Calu3 (cell line): ENCODE measurements around the gene CYS1. TPM values are rescaled to one million over a fixed set of nuclear protein-coding genes. Genes with fewer than 3 reads are reported as not detected.

Source experiments
- BruUV-seq: library from RNA; stranded (reverse); fragments of 400-500 nt; replicated peaks from 2 replicates; lab custom pipeline; 2021; lab: Mats Ljungman, UMichigan
- CTCF ChIA-PET: fragments of 300-600 bp; sonication (Branson Sonifier 250); formaldehyde crosslinking; loops from one replicate; lab custom pipeline; 2022; ENCODE audit warnings: antibody characterized with exemption; lab: Charles Lee
- DNase-seq: peaks from one replicate; pipeline ENCODE4 v3.0.0; 2022
- H3K27ac Mint-ChIP-seq: one replicate; pipeline ENCODE4 v1.8.0; 2022; ENCODE audit warnings: mixed read lengths; ENCODE audit not compliant: unreplicated experiment
- H3K27me3 Mint-ChIP-seq: one replicate; pipeline ENCODE4 v1.8.0; 2022; ENCODE audit warnings: mixed read lengths; ENCODE audit not compliant: unreplicated experiment
- H3K36me3 Mint-ChIP-seq: one replicate; pipeline ENCODE4 v1.8.0; 2022; ENCODE audit warnings: mild to moderate bottlenecking, moderate library complexity, mixed read lengths; ENCODE audit not compliant: insufficient read depth, unreplicated experiment
- H3K4me1 Mint-ChIP-seq: one replicate; pipeline ENCODE4 v1.8.0; 2022; ENCODE audit warnings: mild to moderate bottlenecking, low read depth, mixed read lengths; ENCODE audit not compliant: unreplicated experiment
- H3K4me3 Mint-ChIP-seq: one replicate; pipeline ENCODE4 v1.8.0; 2022; ENCODE audit warnings: mild to moderate bottlenecking, low read depth, moderate library complexity, mixed read lengths; ENCODE audit not compliant: unreplicated experiment
- H3K9me3 Mint-ChIP-seq: one replicate; pipeline ENCODE4 v1.8.0; 2022; ENCODE audit warnings: low read depth, mixed read lengths; ENCODE audit not compliant: unreplicated experiment
- intact Hi-C: fragments of 100-400 bp; cut with micrococcal nuclease; formaldehyde crosslinking; loops from one replicate; pipeline ENCODE4 v1.10.0; 2022; ENCODE audit not compliant: unreplicated experiment
- total RNA-seq: library from RNA; stranded (reverse); gene quantifications from 2 replicates; pipeline ENCODE4 v1.2.3, GENCODE V29; 2022
- TF ChIP-seq, protein P1 (sequence below): fragments of 200-600 bp; IDR thresholded peaks from one replicate; pipeline ENCODE4 v1.8.0; 2022; ENCODE audit warnings: antibody characterized with exemption; ENCODE audit not compliant: unreplicated experiment

CYS1 gene
- total RNA-seq, 1 experiment from 2014 or later = 4.8 TPM

DNA sequence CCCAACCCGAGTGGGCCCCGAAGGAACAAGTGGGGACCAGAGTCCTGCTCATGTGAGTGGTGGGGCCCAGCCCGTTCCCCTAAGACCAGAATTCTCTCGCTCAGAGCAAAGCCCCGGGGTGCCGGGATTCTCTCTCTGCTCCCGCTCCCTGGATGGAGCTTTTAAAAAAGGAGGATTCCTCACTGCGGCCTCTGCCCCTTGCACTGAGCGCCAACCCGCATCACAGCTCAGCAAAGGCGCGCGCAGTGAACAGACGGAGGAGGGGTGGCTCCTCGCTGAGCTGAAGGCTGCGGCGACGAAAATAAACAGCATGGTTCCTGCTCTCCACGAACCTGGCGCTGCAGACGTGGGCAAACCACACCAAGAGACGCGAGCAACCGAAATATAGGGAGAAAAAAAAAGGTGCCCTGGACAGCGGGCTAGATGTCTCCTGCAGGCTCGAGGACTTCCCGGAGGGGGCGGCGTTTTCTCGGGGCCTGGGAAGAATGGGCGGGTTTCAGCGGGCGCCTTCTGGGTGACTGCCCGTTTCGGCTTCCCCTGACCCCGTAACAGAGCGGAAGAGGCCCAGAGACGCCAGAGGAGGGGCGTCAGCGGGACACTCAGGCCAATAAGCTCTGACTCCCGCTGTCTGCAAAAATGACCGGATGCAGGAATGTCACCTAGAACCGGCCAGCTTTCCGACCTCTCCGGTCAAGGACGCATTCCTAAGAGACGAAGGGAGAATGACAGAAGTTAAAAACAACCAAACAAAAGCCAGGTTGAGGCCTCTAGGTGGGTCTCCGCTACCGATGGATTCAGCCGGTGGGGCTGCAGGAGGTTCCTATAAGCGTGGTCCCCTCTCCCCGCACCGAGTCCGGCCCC is 37.7 kb downstream of the CYS1 start:
- Mint-ChIP-seq H3K36me3 (peaks cover 32% of the 10 kb centered on the region), H3K9me3 (no peaks in the 10 kb centered on the region), H3K27ac (peak overlapping the region; percentile 33), H3K27me3 (peaks cover 23% of the 10 kb centered on the region), H3K4me1 (no peaks in the 10 kb centered on the region), H3K4me3 (peak overlapping the region; percentile 52)
- TF ChIP-seq, protein P1, sequence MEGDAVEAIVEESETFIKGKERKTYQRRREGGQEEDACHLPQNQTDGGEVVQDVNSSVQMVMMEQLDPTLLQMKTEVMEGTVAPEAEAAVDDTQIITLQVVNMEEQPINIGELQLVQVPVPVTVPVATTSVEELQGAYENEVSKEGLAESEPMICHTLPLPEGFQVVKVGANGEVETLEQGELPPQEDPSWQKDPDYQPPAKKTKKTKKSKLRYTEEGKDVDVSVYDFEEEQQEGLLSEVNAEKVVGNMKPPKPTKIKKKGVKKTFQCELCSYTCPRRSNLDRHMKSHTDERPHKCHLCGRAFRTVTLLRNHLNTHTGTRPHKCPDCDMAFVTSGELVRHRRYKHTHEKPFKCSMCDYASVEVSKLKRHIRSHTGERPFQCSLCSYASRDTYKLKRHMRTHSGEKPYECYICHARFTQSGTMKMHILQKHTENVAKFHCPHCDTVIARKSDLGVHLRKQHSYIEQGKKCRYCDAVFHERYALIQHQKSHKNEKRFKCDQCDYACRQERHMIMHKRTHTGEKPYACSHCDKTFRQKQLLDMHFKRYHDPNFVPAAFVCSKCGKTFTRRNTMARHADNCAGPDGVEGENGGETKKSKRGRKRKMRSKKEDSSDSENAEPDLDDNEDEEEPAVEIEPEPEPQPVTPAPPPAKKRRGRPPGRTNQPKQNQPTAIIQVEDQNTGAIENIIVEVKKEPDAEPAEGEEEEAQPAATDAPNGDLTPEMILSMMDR = no peak
- intact Hi-C loops = no loop called here
- CTCF ChIA-PET = no interaction called here
- DNase-seq = no peak
- BruUV-seq = no TSS peak

DNA sequence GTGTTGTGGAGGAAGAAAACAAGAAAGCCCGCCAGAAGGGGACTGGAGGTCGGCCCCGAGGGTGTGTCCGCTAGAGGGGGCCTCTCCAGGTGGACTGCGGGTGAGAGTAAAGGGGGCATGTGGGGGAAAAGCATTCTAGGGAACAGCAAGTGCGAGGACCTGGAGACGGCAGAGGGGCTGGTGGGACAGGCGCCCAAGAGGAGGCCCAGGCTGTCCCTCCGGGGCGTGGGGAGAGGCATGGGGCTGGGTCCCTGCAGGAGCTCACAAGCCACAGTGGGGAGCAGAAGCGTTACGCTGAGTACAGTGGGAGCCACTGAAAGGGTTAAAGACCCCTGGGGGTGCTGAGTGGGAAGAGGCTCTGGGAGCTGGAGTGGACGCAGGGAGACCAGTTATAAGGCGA is 38.5 kb downstream of the CYS1 start:
- H3K27me3 Mint-ChIP-seq = peaks cover 23% of the 10 kb centered on the region
- no peaks in the 10 kb centered on the region for H3K9me3 Mint-ChIP-seq
- H3K4me3 Mint-ChIP-seq = peak overlapping the region; percentile 14
- CTCF ChIA-PET = no interaction called here
- BruUV-seq = TSS peak; percentile 57
- H3K27ac Mint-ChIP-seq = peak overlapping the region; percentile 65
- peaks cover 28% of the 10 kb centered on the region for H3K36me3 Mint-ChIP-seq
- TF ChIP-seq, protein P1 = no peak
- no peak for DNase-seq
- no peaks in the 10 kb centered on the region for H3K4me1 Mint-ChIP-seq
- intact Hi-C loops = no loop called here

DNA sequence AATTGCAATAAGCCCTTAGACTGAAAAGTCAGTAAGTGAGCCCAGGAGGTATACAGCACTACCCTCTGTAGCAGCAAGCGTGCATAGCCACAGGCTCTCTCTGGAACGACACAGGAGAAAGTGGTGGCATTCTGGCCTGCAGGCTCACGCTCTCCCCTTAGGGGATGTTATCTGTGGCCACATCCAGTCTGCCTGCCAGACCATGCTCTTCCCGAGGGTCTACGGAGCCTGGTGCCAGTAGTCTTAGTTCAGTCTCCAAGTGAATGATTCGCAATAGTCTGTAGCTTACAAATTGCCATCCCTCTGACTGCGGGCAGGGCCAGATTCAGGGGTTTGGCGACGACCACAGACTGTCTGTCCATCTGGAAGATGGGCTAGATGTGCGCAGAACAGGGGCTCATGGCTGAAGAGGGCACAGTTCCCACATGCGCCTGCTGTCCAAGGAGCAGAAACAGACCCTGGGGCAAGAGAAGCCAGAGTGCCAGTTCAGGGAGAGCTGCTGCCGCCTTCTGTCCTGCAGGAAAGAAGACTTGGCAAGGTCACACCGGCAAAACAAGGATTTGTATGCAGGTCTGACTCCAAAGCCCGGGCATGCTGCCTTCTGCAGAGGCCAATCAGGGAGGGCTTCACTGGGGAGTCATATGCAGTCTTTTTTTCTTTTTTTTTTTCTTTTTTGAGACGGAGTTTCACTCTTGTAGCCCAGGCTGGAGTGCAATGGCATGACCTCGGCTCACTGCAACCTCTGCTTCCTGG is 40.4 kb downstream of the CYS1 start:
- Mint-ChIP-seq H3K27me3 (peaks cover 23% of the 10 kb centered on the region), H3K36me3 (peaks cover 28% of the 10 kb centered on the region), H3K27ac (no peak overlapping the region), H3K9me3 (no peaks in the 10 kb centered on the region), H3K4me1 (no peaks in the 10 kb centered on the region), H3K4me3 (no peak overlapping the region)
- TF ChIP-seq, protein P1 = no peak
- BruUV-seq = no TSS peak
- intact Hi-C loops = no loop called here
- CTCF ChIA-PET = no interaction called here
- no peak for DNase-seq

DNA sequence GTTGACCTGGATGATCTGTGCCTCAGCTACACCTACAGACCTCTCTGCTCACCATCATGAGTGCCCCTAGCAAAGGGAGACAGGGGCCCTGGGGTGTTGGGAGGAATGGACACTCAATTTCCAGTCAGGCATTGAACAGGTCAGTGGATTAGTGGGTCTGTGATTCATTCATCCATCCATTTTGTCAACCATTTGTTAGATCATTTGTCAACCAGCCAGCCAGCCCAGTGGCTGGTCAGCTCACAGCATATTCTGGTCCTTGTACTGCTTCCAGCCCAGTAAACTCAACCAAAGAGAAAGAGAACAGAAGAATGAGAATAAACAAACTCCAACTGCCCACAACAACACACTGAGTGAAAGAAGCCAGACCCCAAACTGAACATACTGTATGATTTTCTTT is 41.5 kb downstream of the CYS1 start:
- no TSS peak for BruUV-seq
- intact Hi-C loops = no loop called here
- Mint-ChIP-seq H3K27me3 (peaks cover 23% of the 10 kb centered on the region), H3K4me1 (no peaks in the 10 kb centered on the region), H3K36me3 (peaks cover 19% of the 10 kb centered on the region), H3K9me3 (no peaks in the 10 kb centered on the region), H3K4me3 (no peak overlapping the region), H3K27ac (no peak overlapping the region)
- CTCF ChIA-PET = no interaction called here
- DNase-seq = no peak
- TF ChIP-seq, protein P1 = no peak
